Fibroblast of lung (primary cell): ENCODE data around the gene TSEN54. TPM values are rescaled to one million over a fixed set of nuclear protein-coding genes. Genes with fewer than 3 reads are reported as not detected.

Experiments used
- DNase-seq, 2 donors: peaks; one replicate each; pipeline versions ENCODE4 v3.0.0 to v3.0.0-alpha.2; 2010; ENCODE audit warnings: low read depth in 2 of 2
- H2AFZ ChIP-seq: 2 replicates; pipeline ENCODE4 v1.5.1; 2012; ENCODE audit warnings: low read length, control low read depth, inconsistent platforms
- H3K27ac ChIP-seq: 2 replicates; pipeline ENCODE4 v1.5.1; 2011; ENCODE audit warnings: low read length, control low read depth; ENCODE audit not compliant: insufficient read depth
- H3K27me3 ChIP-seq: 2 replicates; pipeline ENCODE4 v1.5.1; 2011; ENCODE audit warnings: mild to moderate bottlenecking, low read length; ENCODE audit not compliant: control insufficient read depth, insufficient read depth
- H3K36me3 ChIP-seq: 2 replicates; pipeline ENCODE4 v1.5.1; 2011; ENCODE audit warnings: low read length; ENCODE audit not compliant: control insufficient read depth, insufficient read depth
- H3K4me1 ChIP-seq: 2 replicates; pipeline ENCODE4 v1.5.1; 2011; ENCODE audit warnings: low read length; ENCODE audit not compliant: control insufficient read depth, insufficient read depth; ENCODE audit errors: extremely low read depth
- H3K4me2 ChIP-seq: 2 replicates; pipeline ENCODE4 v1.5.1; 2011; ENCODE audit warnings: low read length, control low read depth; ENCODE audit not compliant: insufficient read depth; ENCODE audit errors: extremely low read depth
- H3K4me3 ChIP-seq, 4 experiments: fragments of 200-600 bp in 1 of 4; sonication (generic) in 1 of 4; replicated peaks in 1 of 4; 2 replicates each; pipeline ENCODE4 v1.5.1; 2011 to 2016; ENCODE audit warnings: low read length in 4 of 4, low read depth in 3 of 4, mild to moderate bottlenecking in 3 of 4, control low read depth in 2 of 4, inconsistent platforms in 1 of 4, mixed read lengths in 1 of 4; ENCODE audit not compliant: insufficient read depth in 1 of 4; ENCODE audit errors: control extremely low read depth in 1 of 4
- H3K79me2 ChIP-seq: 2 replicates; pipeline ENCODE4 v1.5.1; 2012; ENCODE audit warnings: mild to moderate bottlenecking, low read length, inconsistent platforms; ENCODE audit not compliant: control insufficient read depth, insufficient read depth
- H3K9ac ChIP-seq: 2 replicates; pipeline ENCODE4 v1.5.1; 2011; ENCODE audit warnings: mild to moderate bottlenecking, low read length, control low read depth; ENCODE audit not compliant: insufficient read depth
- H3K9me3 ChIP-seq: 2 replicates; pipeline ENCODE4 v1.5.1; 2012; ENCODE audit warnings: low read depth, low read length; ENCODE audit not compliant: control insufficient read depth, insufficient read depth
- H4K20me1 ChIP-seq: 2 replicates; pipeline ENCODE4 v1.5.1; 2011; ENCODE audit warnings: low read length; ENCODE audit not compliant: control insufficient read depth, insufficient read depth; ENCODE audit errors: extremely low read depth
- CTCF ChIP-seq, 2 donors: IDR thresholded peaks in 1 of 2; conservative IDR thresholded peaks in 1 of 2; 1 replicate in 1 of 2; 2 replicates in 1 of 2; pipeline ENCODE4 v1.5.1; 2011 to 2012; ENCODE audit warnings: low read length in 2 of 2, control low read depth in 1 of 2, inconsistent platforms in 1 of 2, low read depth in 1 of 2, mild to moderate bottlenecking in 1 of 2
- EZH2 ChIP-seq: IDR thresholded peaks from 2 replicates; pipeline ENCODE4 v1.5.1; 2012; ENCODE audit warnings: low read length, control low read depth, mild to moderate bottlenecking; ENCODE audit errors: missing control alignments
- polyA plus RNA-seq, 2 donors: library from polyadenylated mRNA; depleted of rRNA in 1 of 2; stranded (reverse) in 1 of 2; unstranded in 1 of 2; fragments of >200 nt; gene quantifications; 2 replicates each; pipeline ENCODE4 v1.2.1, GENCODE V29; 2011 to 2012; ENCODE audit warnings: missing spikeins in 1 of 2
- total RNA-seq: library from RNA; depleted of rRNA; stranded (reverse); fragments of >200 nt; gene quantifications from 2 replicates; pipeline ENCODE4 v1.2.1, GENCODE V29; 2014

Gene TSEN54
- total and polyA plus RNA-seq, 2 donors (not counting 1 experiment from before 2014, with no cell fraction given): 5.3 to 7.8 TPM

GRCh38 chr17:75547091-75547490, 30.8 kb downstream of the TSEN54 start:
- H3K36me3 ChIP-seq: no peaks in the 10 kb centered on the region
- H2AFZ ChIP-seq: no peak overlapping the region
- no peak for DNase-seq
- H3K4me2 ChIP-seq: no peak overlapping the region
- no peaks in the 10 kb centered on the region for H3K79me2 ChIP-seq
- H3K27me3 ChIP-seq: peaks cover 4% of the 10 kb centered on the region
- no peak overlapping the region for H3K27ac ChIP-seq
- H3K4me1 ChIP-seq: no peaks in the 10 kb centered on the region
- TF ChIP-seq EZH2 (no peak), CTCF (conservative IDR thresholded peaks at IDR 0.05 in 1 of 2, IDR thresholded peaks at IDR 0.05 in 1 of 2; ENCODE audit: low read depth in 1 of 2, low read length in 2 of 2) (no peak)
- H3K9ac ChIP-seq: no peak overlapping the region
- H3K4me3 ChIP-seq: no peak overlapping the region
- H3K9me3 ChIP-seq: no peaks in the 10 kb centered on the region
- H4K20me1 ChIP-seq: no peaks in the 10 kb centered on the region

- Histone ChIP-seq H3K4me1 (no peaks in the 10 kb centered on the region), H3K27me3 (peaks cover 4% of the 10 kb centered on the region), H3K4me2 (no peak overlapping the region), H3K4me3 (no peak overlapping the region), H2AFZ (no peak overlapping the region), H3K27ac (no peak overlapping the region), H4K20me1 (no peaks in the 10 kb centered on the region), H3K9ac (no peak overlapping the region), H3K36me3 (no peaks in the 10 kb centered on the region), H3K9me3 (no peaks in the 10 kb centered on the region), H3K79me2 (no peaks in the 10 kb centered on the region)
- DNase-seq: no peak
- no peak for TF ChIP-seq CTCF (conservative IDR thresholded peaks at IDR 0.05 in 1 of 2, IDR thresholded peaks at IDR 0.05 in 1 of 2; ENCODE audit: low read depth in 1 of 2, low read length in 2 of 2)
- no peak for TF ChIP-seq EZH2
Observed at GRCh38 chr17:75548813-75549212, 32.5 kb downstream of the TSEN54 start.

GRCh38 chr17:75549246-75550138, 33.2 kb downstream of the TSEN54 start:
- DNase-seq: no peak
- H3K9ac ChIP-seq: no peak overlapping the region
- H3K27ac ChIP-seq: no peak overlapping the region

More at GRCh38 chr17:75549246-75550138, 33.2 kb downstream of the TSEN54 start:
- Histone ChIP-seq H3K79me2 (no peaks in the 10 kb centered on the region), H3K36me3 (no peaks in the 10 kb centered on the region), H3K9me3 (no peaks in the 10 kb centered on the region), H3K4me2 (no peak overlapping the region), H2AFZ (no peak overlapping the region), H3K27me3 (peaks cover 3% of the 10 kb centered on the region), H3K4me1 (no peaks in the 10 kb centered on the region), H4K20me1 (no peaks in the 10 kb centered on the region), H3K4me3 (no peak overlapping the region)
- TF ChIP-seq CTCF (conservative IDR thresholded peaks at IDR 0.05 in 1 of 2, IDR thresholded peaks at IDR 0.05 in 1 of 2; ENCODE audit: low read depth in 1 of 2, low read length in 2 of 2): no peak
- no peak for TF ChIP-seq EZH2
